ENCODE results near the gene ADD2.

The ADD2 gene

GRCh38 chr2:70685771-70686171 is 82.2 kb downstream of the ADD2 start:
- no peaks in the 10 kb centered on the region for H3K4me1 ChIP-seq (ENCODE audit: control insufficient read depth, insufficient read depth, low read length)
- H3K9ac ChIP-seq (ENCODE audit: low read depth, low read length) = no peak overlapping the region
- H3K27me3 ChIP-seq (ENCODE audit: control insufficient read depth, insufficient read depth, low read length) = no peaks in the 10 kb centered on the region
- peaks cover 34% of the 10 kb centered on the region for H3K36me3 ChIP-seq (ENCODE audit: control insufficient read depth, insufficient read depth, low read length)
- H3K9me3 ChIP-seq (ENCODE audit: control insufficient read depth, insufficient read depth, low read length) = no peaks in the 10 kb centered on the region
- no peak overlapping the region for H3K4me3 ChIP-seq (ENCODE audit: low read depth, low read length)

DNA sequence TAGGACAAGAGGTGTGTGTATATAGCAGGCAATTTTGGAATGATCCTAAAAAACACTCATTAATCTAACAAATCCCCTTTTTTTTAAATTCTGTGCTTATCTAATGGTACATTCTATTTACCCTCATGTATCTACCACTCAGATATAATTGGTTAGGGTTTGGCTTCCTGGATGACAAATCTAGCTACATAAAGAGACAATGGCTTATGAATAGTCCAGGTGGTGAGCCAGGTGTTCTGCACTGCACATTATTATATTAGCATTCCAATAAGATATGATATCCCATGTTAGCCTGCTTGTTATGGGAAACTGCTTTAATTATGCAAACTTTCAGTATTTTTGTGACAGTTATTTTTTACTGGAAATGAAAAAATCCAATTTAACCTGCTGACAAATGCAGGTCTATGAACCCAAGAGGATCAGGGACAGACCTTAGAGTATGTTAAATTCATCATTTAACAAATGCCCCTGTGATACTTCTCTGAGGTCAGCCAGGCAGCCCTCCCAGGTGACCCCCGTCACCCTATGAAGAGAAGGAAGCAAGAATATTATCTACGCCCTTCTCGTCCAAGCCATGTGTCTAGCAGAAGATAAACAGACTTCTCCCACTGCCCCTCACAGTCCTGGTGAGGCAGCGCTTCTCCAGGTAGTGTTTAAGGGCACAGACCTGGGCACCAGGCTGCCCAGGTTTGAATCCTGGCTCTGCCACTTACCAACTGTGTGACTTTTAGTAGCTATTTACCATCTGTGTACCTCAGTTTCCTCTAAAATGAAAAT is 83.0 kb downstream of the ADD2 start:
- H3K9me3 ChIP-seq (ENCODE audit: control insufficient read depth, insufficient read depth, low read length) = no peaks in the 10 kb centered on the region
- H3K4me3 ChIP-seq (ENCODE audit: low read depth, low read length) = no peak overlapping the region
- H3K4me1 ChIP-seq (ENCODE audit: control insufficient read depth, insufficient read depth, low read length) = no peaks in the 10 kb centered on the region
- H3K36me3 ChIP-seq (ENCODE audit: control insufficient read depth, insufficient read depth, low read length) = peaks cover 31% of the 10 kb centered on the region
- no peak overlapping the region for H3K9ac ChIP-seq (ENCODE audit: low read depth, low read length)
- H3K27me3 ChIP-seq (ENCODE audit: control insufficient read depth, insufficient read depth, low read length) = no peaks in the 10 kb centered on the region

DNA sequence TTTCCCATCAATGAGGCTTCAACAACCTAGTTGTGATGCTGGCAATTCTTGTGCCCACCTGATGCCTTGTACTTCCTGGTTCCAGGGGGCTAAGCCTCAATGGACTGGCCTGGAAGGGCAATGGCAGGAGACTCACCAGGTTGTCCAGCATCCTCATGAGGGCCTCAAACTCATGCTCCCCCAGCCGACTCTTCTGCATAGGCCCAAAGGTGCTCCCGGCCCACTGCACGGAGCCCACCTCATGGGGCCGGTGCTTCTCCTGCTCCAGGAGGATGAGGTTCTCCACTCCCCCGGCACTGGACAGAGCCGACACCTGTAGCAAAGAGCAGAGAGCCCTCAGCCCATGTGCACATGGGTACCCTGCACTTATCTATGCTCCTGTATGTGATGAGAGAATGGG is 84.5 kb downstream of the ADD2 start:
- H3K4me1 ChIP-seq (ENCODE audit: control insufficient read depth, insufficient read depth, low read length) = no peaks in the 10 kb centered on the region

DNA sequence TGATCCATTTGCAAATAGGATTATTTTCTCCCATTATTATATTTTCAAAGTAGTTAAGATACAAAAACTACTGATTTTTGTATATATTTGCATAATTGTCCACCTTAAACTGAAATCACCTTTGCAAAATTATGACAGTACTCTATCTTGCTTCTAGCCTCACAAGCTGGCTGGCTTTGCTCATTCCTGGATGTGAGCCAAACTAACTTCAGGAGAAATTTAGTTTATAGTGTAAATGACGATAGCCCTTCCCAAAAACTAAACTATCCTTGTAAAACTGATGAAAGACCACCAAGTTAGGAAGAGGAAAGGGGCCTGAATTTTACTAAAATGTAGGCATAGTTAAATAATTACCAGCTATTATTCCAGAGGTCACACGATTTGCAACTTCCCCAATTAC is 87.3 kb downstream of the ADD2 start:
- no peak overlapping the region for H3K4me3 ChIP-seq (ENCODE audit: low read depth, low read length)
- no peak overlapping the region for H3K9ac ChIP-seq (ENCODE audit: low read depth, low read length)
- no peaks in the 10 kb centered on the region for H3K9me3 ChIP-seq (ENCODE audit: control insufficient read depth, insufficient read depth, low read length)
- H3K4me1 ChIP-seq (ENCODE audit: control insufficient read depth, insufficient read depth, low read length) = no peaks in the 10 kb centered on the region
- peaks cover 41% of the 10 kb centered on the region for H3K36me3 ChIP-seq (ENCODE audit: control insufficient read depth, insufficient read depth, low read length)
- no peaks in the 10 kb centered on the region for H3K27me3 ChIP-seq (ENCODE audit: control insufficient read depth, insufficient read depth, low read length)

More for the DNA sequence above, 84.5 kb downstream of the ADD2 start:
- Histone ChIP-seq H3K4me3 (ENCODE audit: low read depth, low read length) (no peak overlapping the region), H3K36me3 (ENCODE audit: control insufficient read depth, insufficient read depth, low read length) (peaks cover 30% of the 10 kb centered on the region), H3K27me3 (ENCODE audit: control insufficient read depth, insufficient read depth, low read length) (no peaks in the 10 kb centered on the region), H3K9ac (ENCODE audit: low read depth, low read length) (no peak overlapping the region), H3K9me3 (ENCODE audit: control insufficient read depth, insufficient read depth, low read length) (no peaks in the 10 kb centered on the region)

DNA sequence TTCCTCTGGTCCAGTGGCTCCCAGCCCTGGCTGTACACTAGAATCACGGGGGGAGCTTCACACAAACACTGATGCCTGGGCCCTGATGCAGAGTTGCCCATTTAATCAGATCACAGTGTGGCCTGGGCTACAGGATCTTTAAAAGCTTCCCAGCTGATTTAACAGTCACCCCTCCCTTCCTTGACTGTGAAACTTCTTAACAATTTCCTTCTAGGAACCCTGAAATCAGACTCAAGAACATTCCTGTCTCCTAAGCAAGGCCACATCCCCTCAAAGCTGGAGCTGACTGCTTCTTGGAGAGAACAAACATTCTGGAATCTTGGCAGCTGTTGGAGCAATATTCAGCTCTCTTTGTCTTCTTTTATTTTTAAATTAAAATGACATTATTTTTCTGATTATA is 88.7 kb downstream of the ADD2 start:
- Histone ChIP-seq H3K4me1 (ENCODE audit: control insufficient read depth, insufficient read depth, low read length) (no peaks in the 10 kb centered on the region), H3K4me3 (ENCODE audit: low read depth, low read length) (no peak overlapping the region), H3K36me3 (ENCODE audit: control insufficient read depth, insufficient read depth, low read length) (peaks cover 48% of the 10 kb centered on the region), H3K9me3 (ENCODE audit: control insufficient read depth, insufficient read depth, low read length) (no peaks in the 10 kb centered on the region), H3K9ac (ENCODE audit: low read depth, low read length) (no peak overlapping the region), H3K27me3 (ENCODE audit: control insufficient read depth, insufficient read depth, low read length) (no peaks in the 10 kb centered on the region)

DNA sequence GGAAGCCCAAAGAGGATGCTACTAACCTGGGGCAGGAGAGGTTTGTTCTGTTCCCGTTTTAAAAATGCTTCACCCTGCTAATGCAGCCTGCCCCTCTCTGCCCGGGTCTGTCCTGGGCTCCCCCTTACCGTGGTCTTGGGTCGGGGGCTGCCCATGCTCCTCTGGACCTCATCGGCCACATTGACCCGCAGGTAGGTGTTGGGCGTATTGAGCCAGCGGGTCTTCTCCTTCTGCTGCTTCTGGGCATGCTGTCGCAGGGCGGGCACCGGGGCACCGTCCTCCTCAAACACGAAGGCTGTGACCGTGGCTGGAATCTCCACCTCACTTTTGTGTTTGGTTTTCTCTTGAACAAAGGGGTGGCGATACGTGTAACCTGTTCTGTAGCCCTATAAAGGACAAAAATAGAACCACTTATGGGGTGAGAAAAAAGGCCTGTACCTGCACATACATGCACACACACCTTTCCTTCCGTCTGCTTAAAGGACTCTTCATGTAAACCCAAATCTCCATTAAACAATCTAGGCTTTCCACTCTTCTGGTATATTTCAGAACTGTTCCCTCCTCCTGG is 89.3 kb downstream of the ADD2 start:
- Histone ChIP-seq H3K4me1 (ENCODE audit: control insufficient read depth, insufficient read depth, low read length) (no peaks in the 10 kb centered on the region), H3K36me3 (ENCODE audit: control insufficient read depth, insufficient read depth, low read length) (peaks cover 44% of the 10 kb centered on the region), H3K4me3 (ENCODE audit: low read depth, low read length) (no peak overlapping the region), H3K9ac (ENCODE audit: low read depth, low read length) (no peak overlapping the region), H3K27me3 (ENCODE audit: control insufficient read depth, insufficient read depth, low read length) (no peaks in the 10 kb centered on the region), H3K9me3 (ENCODE audit: control insufficient read depth, insufficient read depth, low read length) (no peaks in the 10 kb centered on the region)

DNA sequence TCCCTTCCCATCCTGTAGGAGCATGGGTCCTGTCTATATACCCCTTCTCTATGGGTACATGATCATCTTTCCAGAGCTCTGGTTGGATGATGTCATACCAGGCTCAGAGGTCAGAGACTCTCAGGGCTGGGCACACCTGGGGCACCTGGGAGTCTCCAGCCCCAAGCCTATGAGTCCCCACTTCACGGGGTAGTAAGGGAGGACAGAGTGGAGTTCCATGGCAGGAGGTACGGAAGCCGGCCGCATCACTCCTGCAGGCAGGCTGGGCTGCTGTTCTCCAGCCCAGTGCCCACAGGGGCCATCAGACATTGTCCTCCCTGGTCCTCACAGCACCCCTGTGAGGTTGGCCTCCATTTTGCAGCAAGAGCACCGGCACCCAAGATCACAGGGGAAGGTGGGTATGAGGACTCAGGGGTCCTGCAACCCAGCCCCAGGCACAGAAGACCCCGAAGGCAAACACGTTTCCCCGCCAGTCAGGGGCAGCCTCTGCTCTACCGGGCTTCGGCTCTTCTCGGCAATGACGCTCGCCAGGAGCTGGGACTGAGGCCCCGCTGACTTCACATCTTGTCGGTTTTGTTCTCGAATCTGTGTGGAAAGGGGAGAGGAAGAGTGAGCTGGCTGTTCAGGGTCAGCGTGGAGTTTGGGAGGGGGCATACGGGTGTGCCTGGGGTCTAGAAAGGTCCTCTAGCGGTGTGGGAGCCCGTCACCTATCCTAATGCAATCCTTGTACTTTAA is 91.5 kb downstream of the ADD2 start:
- H3K9me3 ChIP-seq (ENCODE audit: control insufficient read depth, insufficient read depth, low read length) = no peaks in the 10 kb centered on the region
- no peak overlapping the region for H3K9ac ChIP-seq (ENCODE audit: low read depth, low read length)
- H3K36me3 ChIP-seq (ENCODE audit: control insufficient read depth, insufficient read depth, low read length) = peaks cover 46% of the 10 kb centered on the region
- no peaks in the 10 kb centered on the region for H3K4me1 ChIP-seq (ENCODE audit: control insufficient read depth, insufficient read depth, low read length)
- no peak overlapping the region for H3K4me3 ChIP-seq (ENCODE audit: low read depth, low read length)
- no peaks in the 10 kb centered on the region for H3K27me3 ChIP-seq (ENCODE audit: control insufficient read depth, insufficient read depth, low read length)

DNA sequence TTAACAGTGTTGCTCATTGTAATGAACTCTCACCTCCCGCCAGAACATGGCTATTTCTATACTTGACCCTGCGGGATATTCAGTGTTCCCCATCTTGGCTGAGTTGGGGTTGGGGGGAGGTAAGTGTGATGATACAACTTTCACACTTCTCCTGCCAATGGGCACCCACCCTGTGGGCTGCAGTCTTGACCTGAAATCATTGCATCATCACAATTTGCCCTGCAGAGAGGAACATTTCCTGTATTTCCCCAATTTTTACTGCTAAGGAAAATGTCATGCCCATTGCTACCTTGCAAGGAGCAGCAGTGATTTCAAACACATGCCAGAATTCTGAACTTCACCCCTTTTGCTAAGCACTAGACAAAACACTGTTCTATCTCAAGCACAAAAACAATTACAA is 92.1 kb downstream of the ADD2 start:
- Histone ChIP-seq H3K4me1 (ENCODE audit: control insufficient read depth, insufficient read depth, low read length) (no peaks in the 10 kb centered on the region), H3K9me3 (ENCODE audit: control insufficient read depth, insufficient read depth, low read length) (no peaks in the 10 kb centered on the region), H3K9ac (ENCODE audit: low read depth, low read length) (no peak overlapping the region), H3K27me3 (ENCODE audit: control insufficient read depth, insufficient read depth, low read length) (no peaks in the 10 kb centered on the region), H3K4me3 (ENCODE audit: low read depth, low read length) (no peak overlapping the region), H3K36me3 (ENCODE audit: control insufficient read depth, insufficient read depth, low read length) (peaks cover 46% of the 10 kb centered on the region)

DNA sequence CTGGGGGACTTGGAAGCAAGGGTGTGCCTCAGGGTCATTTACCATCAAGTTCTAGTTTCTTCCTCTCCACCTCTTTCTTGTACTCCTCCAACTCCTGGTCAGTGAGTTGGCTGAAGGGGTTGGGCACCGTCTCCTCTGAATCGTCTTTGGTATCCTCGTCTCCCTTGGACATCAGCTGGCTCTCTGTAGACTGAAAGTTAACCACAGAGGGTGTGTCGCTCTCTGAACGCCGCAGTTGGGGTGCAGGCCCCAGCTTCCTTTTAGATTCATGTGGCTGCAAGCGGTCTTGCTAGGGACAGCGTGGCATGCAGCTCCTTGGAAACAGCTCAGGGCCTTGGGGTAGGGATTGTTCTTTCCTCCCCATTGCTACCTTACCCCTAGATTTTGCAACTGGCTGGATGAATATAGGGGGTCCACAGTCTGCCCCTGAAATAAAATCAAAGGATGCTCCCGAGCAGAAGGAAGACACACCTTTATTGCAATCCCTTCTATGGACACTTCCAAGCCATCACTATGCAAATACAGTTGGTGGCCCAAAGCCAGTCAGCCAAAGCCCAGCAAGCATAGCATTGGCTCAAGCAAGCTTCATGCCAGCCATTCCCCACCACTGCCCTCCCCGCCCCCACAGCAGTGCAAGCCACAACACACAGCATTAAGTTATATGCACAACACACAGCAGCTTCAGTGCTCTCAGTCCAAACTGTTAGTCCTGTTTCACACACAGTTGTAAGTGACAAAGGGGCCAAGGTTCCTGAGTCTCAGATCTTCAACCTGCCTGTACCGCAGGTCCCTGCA is 93.2 kb downstream of the ADD2 start:
- H3K4me3 ChIP-seq (ENCODE audit: low read depth, low read length) = no peak overlapping the region
- H3K9me3 ChIP-seq (ENCODE audit: control insufficient read depth, insufficient read depth, low read length) = no peaks in the 10 kb centered on the region
- H3K9ac ChIP-seq (ENCODE audit: low read depth, low read length) = no peak overlapping the region
- peaks cover 46% of the 10 kb centered on the region for H3K36me3 ChIP-seq (ENCODE audit: control insufficient read depth, insufficient read depth, low read length)
- H3K4me1 ChIP-seq (ENCODE audit: control insufficient read depth, insufficient read depth, low read length) = no peaks in the 10 kb centered on the region
- H3K27me3 ChIP-seq (ENCODE audit: control insufficient read depth, insufficient read depth, low read length) = no peaks in the 10 kb centered on the region

DNA sequence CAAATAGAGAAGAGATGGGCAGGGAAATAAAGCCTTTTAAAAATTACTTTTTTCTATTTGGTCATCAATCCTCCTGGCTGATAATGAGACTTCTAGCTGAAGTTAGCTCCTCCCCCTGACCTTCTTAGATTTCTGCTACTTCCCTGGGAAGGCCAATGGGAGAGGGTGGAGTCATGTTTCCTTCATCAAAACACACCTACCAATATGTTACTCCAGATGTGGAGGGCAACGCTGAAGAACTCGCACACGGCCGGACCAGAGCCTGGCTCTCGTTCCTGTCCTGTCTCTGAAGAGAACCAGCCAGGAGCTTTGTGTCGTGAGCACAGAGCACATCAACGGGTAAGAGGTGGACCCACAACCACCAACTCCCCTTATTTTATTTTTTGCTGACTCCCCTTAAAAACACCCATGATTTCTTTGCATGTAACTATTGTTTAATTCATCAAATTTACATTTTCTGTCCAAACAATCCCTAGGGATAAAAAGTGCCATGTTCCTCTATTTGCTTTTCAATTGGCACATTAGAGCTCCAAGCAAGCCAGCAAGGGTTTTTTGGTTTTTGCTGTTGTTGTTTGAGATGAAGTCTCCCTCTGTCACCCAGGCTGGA is 94.9 kb downstream of the ADD2 start:
- Histone ChIP-seq H3K4me3 (ENCODE audit: low read depth, low read length) (no peak overlapping the region), H3K4me1 (ENCODE audit: control insufficient read depth, insufficient read depth, low read length) (no peaks in the 10 kb centered on the region), H3K27me3 (ENCODE audit: control insufficient read depth, insufficient read depth, low read length) (no peaks in the 10 kb centered on the region), H3K9ac (ENCODE audit: low read depth, low read length) (no peak overlapping the region), H3K36me3 (ENCODE audit: control insufficient read depth, insufficient read depth, low read length) (peaks cover 39% of the 10 kb centered on the region), H3K9me3 (ENCODE audit: control insufficient read depth, insufficient read depth, low read length) (no peaks in the 10 kb centered on the region)

GRCh38 chr2:70671092-70671675 is 96.8 kb downstream of the ADD2 start:
- Histone ChIP-seq H3K36me3 (ENCODE audit: control insufficient read depth, insufficient read depth, low read length) (peaks cover 26% of the 10 kb centered on the region), H3K4me1 (ENCODE audit: control insufficient read depth, insufficient read depth, low read length) (no peaks in the 10 kb centered on the region), H3K9me3 (ENCODE audit: control insufficient read depth, insufficient read depth, low read length) (no peaks in the 10 kb centered on the region), H3K9ac (ENCODE audit: low read depth, low read length) (no peak overlapping the region), H3K27me3 (ENCODE audit: control insufficient read depth, insufficient read depth, low read length) (no peaks in the 10 kb centered on the region), H3K4me3 (ENCODE audit: low read depth, low read length) (no peak overlapping the region)

Data from iPS-15b (cell line).